HUDEP-2 (cell line): ENCODE measurements around the gene PICK1.
"Not testable (repeated sequence)": the region's sequence is repeated elsewhere in the genome, so short reads cannot be mapped to it uniquely, and the experiment has no call there.

Experiments
- DNase-seq, 76 experiments: peaks; one replicate each; lab custom pipeline; 2025; ENCODE audit not compliant: unreplicated experiment in 76 of 76; lab: John Stamatoyannopoulos, UW

PICK1 gene

GRCh38 chr22:38030311-38031133 lies 26.7 kb upstream of the PICK1 start:
- no peak for DNase-seq

GRCh38 chr22:38031491-38031890 lies 25.7 kb upstream of the PICK1 start:
- DNase-seq = no peak

GRCh38 chr22:38032681-38033521 lies 24.3 kb upstream of the PICK1 start:
- DNase-seq = no peak

GRCh38 chr22:38033522-38034277 lies 23.5 kb upstream of the PICK1 start:
- no peak for DNase-seq

- DNase-seq = peak in 48 of 76 experiments; percentile 2 to 70 (median 34)
Measured at GRCh38 chr22:38034278-38034882, 22.8 kb upstream of the PICK1 start.

GRCh38 chr22:38034884-38035529 lies 22.2 kb upstream of the PICK1 start:
- no peak for DNase-seq

GRCh38 chr22:38035530-38035885 lies 21.7 kb upstream of the PICK1 start:
- DNase-seq = no peak

- no peak for DNase-seq
Measured at GRCh38 chr22:38036392-38037062, 20.7 kb upstream of the PICK1 start.

GRCh38 chr22:38037367-38038150 lies 19.6 kb upstream of the PICK1 start:
- not testable (repeated sequence) for DNase-seq

GRCh38 chr22:38038426-38038825 lies 18.8 kb upstream of the PICK1 start:
- no peak for DNase-seq

GRCh38 chr22:38038890-38039812 lies 18.1 kb upstream of the PICK1 start:
- no peak for DNase-seq

GRCh38 chr22:38040953-38041759 lies 16.0 kb upstream of the PICK1 start:
- DNase-seq = no peak

GRCh38 chr22:38041760-38042487 lies 15.3 kb upstream of the PICK1 start:
- no peak for DNase-seq

GRCh38 chr22:38042488-38042790 lies 14.8 kb upstream of the PICK1 start:
- DNase-seq = no peak

GRCh38 chr22:38043151-38044039 lies 13.8 kb upstream of the PICK1 start:
- DNase-seq = peak in 1 of 76 experiments; percentile 7
